OCI-LY7 (cell line): ENCODE results near the gene ELFN1.

Experiments used
- EZH2phosphoT487 ChIP-seq: fragments of 200-600 bp; sonication (generic); IDR thresholded peaks from 2 replicates; pipeline ENCODE4 v1.6.1; 2018; ENCODE audit warnings: low read depth, borderline replicate concordance, mild to moderate bottlenecking, mixed run types, antibody characterized with exemption, low read length, moderate library complexity, mixed read lengths
- TF ChIP-seq, protein P1 (sequence below): fragments of 200-600 bp; sonication (generic); conservative IDR thresholded peaks from 2 replicates; pipeline ENCODE4 v1.5.1; 2014; ENCODE audit warnings: mild to moderate bottlenecking, antibody characterized with exemption, low read length, moderate library complexity, mixed read lengths

DNA sequence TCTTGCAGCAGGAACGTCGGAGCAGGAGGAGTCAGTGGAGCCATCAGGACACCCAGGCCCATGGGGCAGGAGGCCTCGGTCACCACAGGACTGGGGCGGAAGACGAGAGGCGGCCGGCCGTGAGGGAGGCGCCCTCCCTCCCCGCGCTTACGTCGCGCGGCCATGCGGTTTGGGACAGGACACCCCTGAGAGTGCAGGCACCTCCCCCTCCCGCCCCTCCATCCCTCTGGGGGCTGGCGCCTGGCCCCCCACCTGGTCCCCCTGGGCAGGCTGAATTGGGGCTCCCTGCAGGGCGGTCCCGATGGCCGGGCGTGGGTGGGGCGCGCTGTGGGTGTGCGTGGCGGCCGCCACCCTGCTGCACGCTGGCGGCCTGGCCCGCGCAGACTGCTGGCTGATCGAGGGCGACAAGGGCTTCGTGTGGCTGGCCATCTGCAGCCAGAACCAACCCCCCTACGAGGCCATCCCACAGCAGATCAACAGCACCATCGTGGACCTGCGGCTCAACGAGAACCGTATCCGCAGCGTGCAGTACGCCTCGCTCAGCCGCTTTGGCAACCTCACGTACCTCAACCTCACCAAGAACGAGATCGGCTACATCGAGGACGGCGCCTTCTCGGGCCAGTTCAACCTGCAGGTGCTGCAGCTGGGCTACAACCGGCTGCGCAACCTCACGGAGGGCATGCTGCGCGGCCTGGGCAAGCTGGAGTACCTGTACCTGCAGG, 74.4 kb downstream of the ELFN1 start:
- TF ChIP-seq, protein P1, sequence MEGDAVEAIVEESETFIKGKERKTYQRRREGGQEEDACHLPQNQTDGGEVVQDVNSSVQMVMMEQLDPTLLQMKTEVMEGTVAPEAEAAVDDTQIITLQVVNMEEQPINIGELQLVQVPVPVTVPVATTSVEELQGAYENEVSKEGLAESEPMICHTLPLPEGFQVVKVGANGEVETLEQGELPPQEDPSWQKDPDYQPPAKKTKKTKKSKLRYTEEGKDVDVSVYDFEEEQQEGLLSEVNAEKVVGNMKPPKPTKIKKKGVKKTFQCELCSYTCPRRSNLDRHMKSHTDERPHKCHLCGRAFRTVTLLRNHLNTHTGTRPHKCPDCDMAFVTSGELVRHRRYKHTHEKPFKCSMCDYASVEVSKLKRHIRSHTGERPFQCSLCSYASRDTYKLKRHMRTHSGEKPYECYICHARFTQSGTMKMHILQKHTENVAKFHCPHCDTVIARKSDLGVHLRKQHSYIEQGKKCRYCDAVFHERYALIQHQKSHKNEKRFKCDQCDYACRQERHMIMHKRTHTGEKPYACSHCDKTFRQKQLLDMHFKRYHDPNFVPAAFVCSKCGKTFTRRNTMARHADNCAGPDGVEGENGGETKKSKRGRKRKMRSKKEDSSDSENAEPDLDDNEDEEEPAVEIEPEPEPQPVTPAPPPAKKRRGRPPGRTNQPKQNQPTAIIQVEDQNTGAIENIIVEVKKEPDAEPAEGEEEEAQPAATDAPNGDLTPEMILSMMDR: no peak
- TF ChIP-seq EZH2phosphoT487: no peak
